Islet precursor cell (in vitro differentiated cells): ENCODE measurements around the gene ARHGAP15.
"Not testable (repeated sequence)": the region's sequence is repeated elsewhere in the genome, so short reads cannot be mapped to it uniquely, and the experiment has no call there.

Source experiments
- DNase-seq: peaks from one replicate; pipeline ENCODE4 v3.0.0-alpha.2; 2018

Gene ARHGAP15

DNA sequence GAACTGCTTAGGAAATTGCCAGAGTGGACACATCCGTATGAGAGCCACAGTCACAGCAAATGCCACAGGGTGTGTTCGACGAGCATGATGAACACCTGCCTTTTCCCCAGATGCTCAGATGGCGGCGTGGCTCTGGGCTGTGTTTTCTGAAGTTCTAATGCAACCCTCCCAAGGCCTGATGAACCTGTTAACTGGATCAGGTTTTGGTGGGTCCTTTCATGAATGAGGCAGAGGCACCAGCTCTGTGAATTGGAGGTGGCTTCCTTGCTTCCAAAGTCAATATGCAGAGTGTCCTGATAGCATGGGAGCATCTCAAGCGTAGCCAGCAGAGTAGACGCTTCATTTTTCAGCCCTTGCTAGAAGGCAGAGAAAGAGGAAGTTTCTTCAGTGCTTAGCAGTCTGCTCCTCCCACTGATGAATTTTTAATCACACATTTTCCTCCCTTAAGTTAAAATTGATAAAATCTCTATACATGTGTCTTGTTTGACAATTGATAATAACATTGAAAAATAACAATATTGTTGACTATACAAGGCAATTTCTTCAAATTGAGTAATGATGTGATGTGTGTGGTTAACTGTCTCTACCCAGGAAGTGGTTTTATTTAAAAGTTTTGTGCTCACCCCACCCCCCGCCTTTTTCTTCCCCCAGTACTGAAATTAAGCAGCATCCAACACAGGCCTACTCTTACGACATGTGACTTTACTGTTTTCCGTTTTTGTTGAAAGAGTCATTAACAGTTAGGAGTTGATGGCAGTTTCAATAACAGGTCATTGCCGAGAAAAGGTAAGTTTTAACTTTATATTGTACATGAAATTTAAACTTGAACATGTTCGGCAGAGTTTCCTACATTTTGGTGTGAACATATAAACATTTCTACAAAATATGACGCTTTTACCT, at the start of gene ARHGAP15:
TSS of gene ARHGAP15 (plus strand) at position 739 of the 900 bp plus-strand sequence.
- no peak for DNase-seq

- DNase-seq, result no peak
These were observed 47.6 kb upstream of the ARHGAP15 start for GRCh38 chr2:143081616-143082015.

- no peak for DNase-seq
These were observed 45.6 kb upstream of the ARHGAP15 start for GRCh38 chr2:143083636-143084035.

DNA sequence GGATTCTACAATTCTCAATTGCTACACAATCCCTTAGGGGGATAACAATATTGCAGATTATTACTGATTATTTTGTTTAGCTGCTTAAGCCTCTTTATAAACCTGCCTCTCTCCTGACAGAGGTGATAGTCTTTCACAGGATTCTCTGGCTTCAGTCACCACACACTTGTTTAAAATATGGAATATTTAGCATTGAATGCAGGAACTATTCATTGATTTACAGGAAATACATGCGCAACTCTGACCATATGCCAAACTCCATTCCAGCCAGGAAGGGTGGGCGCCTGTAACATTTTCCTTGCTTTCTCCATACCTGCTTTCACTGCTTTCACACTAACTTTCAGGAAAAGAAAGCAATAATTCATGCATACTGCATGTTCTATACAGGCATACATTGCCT, 44.8 kb upstream of the ARHGAP15 start:
- DNase-seq, result no peak

GRCh38 chr2:143085125-143085784, 44.0 kb upstream of the ARHGAP15 start:
- DNase-seq, result no peak

GRCh38 chr2:143087033-143087432, 42.2 kb upstream of the ARHGAP15 start:
- no peak for DNase-seq

- no peak for DNase-seq
These were observed 40.8 kb upstream of the ARHGAP15 start for GRCh38 chr2:143088388-143088787.

DNA sequence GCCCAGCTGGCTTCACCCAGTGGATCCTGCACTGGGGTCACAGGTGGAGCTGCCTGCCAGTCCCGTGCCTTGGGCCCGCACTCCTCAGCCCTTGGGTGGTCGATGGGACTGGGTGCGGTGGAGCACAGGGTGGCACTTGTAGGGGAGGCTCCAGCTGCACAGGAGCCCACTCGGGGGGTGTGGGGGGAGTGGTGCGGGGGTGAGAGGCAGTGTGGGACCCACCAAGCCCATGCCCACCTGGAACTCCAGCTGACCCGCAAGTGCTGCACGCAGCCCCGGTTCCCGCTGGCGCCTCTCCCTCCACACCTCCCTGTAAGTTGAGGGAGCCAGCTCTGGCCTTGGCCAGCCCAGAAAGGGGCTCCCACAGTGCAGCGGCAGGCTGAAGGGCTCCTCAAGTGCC, 39.7 kb upstream of the ARHGAP15 start:
- DNase-seq, result not testable (repeated sequence)

DNA sequence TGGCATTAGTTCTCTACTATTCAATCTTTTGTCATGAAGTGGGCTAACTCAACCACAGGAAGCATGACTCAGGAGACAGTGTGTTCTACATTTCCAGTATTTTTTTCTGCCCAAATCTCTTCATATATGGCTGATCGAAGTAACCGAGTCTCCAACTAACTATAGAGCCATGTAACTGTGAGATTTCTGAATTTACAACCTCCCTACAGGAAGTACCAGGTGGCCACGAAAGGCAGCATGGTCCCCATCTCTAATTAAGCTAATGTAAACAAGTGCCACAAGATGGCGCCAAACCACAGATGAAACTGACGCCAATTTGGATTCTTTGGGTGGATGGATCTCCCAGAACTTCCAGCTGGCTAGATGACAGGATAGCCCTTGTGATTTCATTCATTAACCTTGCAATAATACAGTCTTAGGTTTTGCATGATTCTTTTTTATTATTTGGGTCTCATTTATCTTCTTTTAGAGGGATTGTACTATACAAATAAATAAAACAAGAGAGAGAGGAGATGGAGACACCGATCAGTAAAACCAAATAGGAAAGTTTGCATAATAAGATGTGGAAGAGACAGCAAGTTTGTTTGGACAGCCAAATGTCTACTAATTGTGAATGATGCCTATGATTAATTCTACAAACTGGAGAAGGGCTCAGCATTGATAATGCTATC, 18.3 kb upstream of the ARHGAP15 start:
- DNase-seq, result peak; percentile 63

DNA sequence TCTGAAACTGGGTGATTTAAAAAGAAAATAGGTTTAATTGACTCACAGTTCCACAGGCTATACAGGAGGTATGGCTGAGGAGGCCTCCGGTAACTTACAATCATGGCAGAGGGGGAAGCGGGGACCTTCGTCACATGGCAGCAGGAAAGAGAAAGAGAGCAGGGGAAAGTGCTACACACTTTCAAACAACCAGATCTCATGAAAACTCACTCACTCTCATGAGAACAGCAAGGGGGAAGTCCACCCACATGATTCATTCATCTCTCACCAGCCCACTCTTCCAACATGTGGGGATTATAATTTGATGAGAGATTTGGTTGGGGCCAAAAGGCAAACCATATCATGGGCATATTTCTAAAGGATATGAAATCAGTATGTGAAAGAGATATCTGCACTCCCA, 12.0 kb upstream of the ARHGAP15 start:
- no peak for DNase-seq

GRCh38 chr2:143121079-143121478, 8.1 kb upstream of the ARHGAP15 start:
- no peak for DNase-seq

- no peak for DNase-seq
These were observed 7.3 kb upstream of the ARHGAP15 start for GRCh38 chr2:143121957-143122356.

DNA sequence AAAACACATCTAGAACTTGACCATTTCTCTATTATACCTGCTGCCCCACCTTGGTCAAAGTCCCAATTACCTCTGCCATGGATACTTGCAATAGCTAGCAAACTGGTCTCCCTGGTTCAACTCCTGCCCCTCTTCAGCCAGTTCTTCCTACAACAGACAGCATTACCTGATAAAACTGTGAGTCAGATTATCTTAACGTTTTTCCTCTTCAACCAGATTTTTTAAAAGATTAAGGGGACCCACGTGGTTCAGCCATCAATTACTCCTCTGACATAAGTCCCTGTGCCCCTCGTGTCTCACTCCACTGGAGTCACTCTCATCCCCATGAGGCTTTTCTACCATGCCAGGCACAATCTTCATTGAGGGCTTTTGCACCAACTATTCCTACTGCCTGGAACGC, 5.3 kb upstream of the ARHGAP15 start:
- no peak for DNase-seq

DNA sequence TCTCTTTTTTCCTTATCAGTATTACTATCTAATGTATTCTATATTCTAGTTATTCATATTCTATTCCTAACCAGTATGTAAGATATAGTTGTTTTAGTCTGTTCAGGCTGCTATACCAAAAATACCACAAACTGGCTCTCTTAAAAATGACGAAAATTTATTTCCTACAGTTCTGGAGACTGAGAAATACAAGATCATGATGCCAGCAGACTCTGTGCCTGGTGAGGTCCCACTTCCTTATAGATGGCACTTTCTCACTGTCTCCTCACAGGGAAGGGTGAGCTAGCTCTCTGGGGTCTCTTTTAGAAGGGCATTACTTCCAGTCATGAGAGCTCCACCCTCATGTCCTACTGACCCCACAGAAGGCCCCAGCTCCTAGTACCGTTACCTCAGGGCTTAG, 4.8 kb upstream of the ARHGAP15 start:
- no peak for DNase-seq

DNA sequence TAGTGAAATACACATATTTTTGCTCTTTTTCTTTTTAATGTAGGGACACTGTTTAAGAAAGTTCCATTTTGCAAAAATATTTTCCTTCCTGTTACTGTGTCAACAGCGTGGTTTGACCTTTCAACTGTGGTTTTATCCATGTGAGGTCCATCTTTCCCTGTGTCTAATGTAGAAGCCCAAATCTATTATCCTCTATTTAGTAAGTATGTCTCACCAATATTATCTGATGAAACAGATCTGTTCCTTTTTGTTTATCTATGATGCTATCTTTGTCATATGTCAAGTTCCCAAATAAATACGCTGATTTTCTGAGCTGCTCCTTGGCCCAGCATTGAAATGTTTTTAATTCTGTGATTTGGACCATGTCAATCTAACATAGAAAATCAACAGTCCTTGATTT, 3.5 kb upstream of the ARHGAP15 start:
- no peak for DNase-seq

GRCh38 chr2:143132355-143132754, 3.1 kb downstream of the ARHGAP15 start:
- DNase-seq, result no peak

GRCh38 chr2:143133783-143134182, 4.6 kb downstream of the ARHGAP15 start:
- DNase-seq, result no peak

DNA sequence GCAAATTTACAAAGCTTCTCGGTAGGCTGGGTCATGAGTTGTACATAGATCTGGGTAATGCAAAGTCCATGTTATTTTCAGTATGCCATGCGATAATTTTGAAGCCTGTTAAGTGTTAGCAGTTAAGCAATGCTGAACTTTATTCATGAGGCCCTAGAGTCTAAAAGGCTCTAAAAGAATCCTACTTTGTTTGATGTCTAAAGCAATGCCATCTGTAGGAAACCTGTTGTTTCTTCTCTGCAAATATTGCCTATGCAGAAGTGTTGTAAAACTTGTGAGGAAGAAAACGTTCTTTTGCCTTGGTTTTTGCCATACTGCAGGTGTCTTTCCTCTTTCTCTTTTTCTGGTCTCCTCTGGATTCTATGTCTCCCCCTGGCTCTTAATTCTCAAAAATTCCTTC, 9.1 kb downstream of the ARHGAP15 start:
- DNase-seq, result no peak

GRCh38 chr2:143139835-143140393, 10.7 kb downstream of the ARHGAP15 start:
- DNase-seq, result no peak

DNA sequence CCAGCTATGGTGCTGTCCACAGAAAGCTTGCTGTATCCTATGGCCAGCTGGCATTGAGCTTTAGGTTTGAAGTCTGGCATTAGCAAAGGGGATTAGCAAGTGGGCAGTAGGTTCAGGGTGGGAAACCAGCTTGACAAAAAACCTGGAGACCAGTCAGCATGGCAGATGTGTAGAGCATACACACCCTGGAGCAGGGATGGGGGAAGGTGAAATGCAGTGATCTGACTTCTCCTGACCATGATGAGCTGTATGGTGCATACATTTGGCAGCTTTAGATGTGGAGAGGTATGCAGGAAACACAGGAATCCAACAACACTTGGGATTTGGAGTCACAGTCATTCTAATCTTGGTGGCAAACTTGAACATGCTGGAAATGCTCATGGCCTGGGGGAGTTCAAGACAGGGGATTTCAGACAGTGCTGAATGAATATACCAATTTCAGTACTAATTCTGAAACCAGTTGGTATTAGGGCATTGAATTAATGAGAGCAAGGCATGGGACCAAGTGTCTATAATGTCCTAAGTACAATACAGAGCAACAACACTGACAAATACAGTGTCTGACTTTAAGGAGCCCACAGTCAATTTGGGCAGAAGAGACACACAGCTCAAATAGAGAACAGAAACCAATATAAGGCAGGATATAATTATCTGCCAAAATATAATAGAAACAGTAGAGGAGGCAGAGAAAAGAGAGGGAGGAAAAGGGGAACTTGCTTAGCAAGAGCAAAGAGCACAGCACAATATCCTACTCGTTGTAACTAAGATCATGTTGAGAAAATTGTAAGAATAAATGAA, 11.8 kb downstream of the ARHGAP15 start:
- no peak for DNase-seq

DNA sequence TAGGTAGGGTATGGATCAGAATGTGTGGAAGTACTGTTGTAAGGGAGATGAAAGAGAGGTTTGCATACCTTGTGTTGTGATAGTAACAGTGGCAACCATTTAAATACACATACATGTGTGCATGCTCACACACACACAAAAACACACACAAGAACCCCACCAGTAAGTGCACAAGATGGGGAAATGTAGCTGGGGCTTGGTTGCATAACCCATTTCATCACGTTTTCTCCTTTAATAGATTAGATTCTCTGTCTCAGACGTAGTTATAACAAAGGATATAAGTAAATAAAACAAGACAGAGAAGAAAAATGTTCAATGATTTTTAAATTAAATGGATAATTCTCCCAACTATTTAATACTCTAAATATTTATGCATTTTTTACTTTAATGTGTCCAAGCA, 13.4 kb downstream of the ARHGAP15 start:
- no peak for DNase-seq

- no peak for DNase-seq
These were observed 15.7 kb downstream of the ARHGAP15 start for GRCh38 chr2:143144813-143145455.
